GM19035 (cell line): ENCODE data around the gene NELL1.

Source experiments
- ATAC-seq: cut with Tn5 transposase; IDR thresholded peaks from one replicate; pipeline ENCODE4 v1.9.1; 2021; ENCODE audit not compliant: unreplicated experiment

NELL1 gene

GRCh38 chr11:20661850-20662249 is 7.5 kb upstream of the NELL1 start:
- no peak for ATAC-seq

DNA sequence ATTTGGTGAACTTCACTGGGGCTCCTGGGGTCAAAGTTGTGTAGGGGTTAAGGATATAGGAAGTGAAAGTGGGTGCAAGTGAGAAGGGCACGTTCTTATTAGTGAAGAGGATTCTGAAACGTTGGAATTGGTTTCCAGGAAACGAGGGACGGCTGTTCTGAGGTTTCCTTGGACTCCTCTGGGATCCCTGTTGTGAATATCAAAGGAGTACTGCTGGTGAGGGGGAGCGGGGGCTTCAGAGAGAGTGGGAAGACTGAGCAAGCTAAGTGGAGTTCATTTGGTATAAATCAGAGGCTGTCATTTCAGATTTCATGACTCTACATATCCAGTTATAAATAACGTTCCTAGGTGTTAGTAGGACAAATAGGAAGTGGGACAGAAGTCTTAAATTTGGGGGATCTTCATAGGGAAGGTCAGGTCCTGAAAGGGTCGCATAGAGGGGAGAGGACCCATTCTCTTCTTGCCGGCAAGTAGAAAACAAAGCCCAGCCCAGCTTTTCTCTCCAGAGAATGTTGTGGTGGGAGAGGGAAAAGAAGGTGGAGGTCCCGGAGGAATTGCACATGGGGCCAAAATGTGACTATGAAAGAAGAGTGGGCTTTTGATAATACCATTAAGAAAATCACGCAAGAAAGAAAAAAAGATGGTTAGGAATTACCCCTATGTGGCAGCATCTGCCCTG is 1.1 kb upstream of the NELL1 start:
- ATAC-seq = no peak

DNA sequence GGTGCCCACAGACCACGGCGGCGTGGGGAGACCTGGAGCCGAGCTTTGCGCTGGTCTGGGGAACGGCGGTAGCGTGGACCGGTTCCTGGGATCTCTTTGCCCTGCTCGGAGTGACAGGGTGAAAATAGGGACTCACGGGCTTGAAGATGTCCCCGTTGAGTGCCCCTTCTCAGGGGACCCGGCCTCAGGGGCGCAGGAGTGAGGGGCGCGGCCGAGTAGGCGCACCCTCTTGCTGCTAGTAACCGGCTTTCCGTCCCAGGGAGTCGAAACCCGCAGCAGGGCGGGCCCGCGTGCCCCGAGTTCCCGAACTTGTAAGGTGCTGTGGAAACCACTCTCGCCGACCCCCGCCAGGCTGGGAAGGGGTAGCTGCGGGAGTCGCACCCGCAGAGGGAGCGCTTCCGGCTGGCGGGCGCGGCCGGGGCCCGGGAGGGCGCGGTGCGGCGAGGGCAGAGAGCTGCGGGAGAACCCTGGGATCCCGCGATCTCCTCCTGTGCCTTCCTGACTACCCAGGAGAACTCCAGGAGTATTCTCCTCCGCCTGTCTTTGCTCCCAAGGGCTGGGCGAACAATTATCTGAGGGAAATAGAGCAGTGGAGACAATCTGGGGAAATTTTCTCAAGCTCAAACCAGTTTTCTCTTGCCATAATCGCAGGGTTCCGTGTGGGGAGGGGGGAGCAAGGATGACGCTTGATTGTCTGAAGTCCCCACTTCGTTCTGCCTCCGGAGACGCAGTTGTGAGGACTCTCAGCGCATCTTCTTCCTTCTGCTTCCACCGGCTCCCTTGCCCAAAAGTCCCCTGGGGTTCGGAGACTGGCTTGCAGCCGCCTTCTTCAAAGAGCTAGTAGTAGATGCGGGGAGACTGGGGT is 666 bp downstream of the NELL1 start:
- ATAC-seq = no peak

DNA sequence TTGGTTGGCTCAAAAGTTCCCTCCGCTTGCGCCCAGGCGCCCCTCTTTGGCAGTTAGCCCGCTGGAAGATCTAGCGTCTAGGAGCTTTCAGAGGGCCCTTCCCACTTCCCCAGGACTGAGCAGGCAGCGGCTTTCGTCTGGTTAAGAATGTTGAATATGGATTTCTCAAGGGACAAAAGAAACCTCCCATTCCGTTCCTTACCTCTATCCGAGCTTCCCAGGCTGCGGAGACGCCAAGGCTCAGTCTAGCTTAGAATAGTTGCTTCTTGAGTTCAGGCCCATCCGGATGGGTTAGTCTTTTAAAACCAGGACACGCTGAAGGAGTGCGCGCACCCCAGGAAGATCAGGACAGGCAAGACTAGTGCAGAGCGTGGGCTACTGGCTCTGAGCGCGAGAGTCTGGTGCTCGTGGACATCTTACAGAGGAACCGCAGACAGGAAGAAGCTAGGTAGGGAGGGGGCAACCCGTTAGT is 1.6 kb downstream of the NELL1 start:
- ATAC-seq = no peak

GRCh38 chr11:20671856-20672546 is 2.6 kb downstream of the NELL1 start:
- ATAC-seq = peak; percentile 50

DNA sequence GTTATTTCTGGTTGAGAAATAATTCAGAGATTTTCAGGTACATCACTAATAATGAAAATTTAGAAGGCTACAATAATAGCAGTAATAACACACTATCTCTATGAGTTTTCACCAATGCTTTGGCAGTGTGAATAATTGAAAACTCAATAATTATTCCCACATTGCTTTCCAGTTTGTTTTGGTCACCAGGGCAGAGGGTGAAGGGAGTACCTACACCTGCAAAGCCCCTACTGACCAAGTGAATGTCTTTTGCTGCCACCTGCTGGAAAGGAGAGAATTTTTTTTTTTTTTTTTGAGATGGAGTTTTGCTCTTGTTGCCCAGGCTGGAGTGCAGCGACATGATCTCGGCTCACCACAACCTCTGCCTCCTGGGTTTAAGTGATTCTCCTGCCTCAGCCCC is 3.2 kb downstream of the NELL1 start:
- ATAC-seq = no peak

GRCh38 chr11:20676658-20677057 is 7.3 kb downstream of the NELL1 start:
- no peak for ATAC-seq

DNA sequence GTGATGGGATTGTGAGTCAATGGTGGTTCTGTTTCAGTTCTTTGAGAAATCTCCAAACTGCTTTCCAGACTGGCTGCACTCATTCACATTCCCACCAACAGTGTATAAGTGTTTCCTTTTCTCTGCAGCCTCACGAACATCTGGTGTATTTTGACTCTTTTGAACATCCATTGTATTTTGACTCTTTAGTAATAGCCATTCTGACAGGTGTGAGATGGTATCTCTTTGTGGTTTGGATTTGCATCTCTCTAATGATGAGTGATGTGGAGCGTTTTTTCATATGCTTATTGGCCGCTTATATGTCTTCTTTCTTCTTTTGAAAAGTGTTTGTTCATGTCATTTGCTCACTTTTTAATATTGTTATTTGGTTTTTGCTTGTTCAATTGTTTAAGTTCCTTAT is 19.4 kb downstream of the NELL1 start:
- no peak for ATAC-seq

DNA sequence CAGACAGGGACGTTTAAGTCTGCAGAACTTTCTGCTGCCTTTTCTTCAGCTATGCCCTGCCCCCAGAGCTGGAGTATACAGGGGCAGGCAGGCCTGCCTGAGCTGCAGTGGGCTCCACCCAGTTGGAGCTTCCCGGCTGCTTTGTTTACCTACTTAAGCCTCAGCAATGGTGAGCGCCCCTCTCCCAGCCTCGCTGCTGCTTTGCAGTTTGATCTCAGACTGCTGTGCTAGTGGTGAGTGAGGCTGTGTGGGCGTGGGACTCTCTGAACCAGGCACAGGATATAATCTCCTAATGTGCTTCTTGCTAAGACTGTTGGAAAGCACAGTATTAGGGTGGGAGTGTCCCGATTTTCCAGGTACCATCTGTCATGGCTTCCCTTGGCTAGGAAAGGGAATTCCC is 38.5 kb downstream of the NELL1 start:
- no peak for ATAC-seq

DNA sequence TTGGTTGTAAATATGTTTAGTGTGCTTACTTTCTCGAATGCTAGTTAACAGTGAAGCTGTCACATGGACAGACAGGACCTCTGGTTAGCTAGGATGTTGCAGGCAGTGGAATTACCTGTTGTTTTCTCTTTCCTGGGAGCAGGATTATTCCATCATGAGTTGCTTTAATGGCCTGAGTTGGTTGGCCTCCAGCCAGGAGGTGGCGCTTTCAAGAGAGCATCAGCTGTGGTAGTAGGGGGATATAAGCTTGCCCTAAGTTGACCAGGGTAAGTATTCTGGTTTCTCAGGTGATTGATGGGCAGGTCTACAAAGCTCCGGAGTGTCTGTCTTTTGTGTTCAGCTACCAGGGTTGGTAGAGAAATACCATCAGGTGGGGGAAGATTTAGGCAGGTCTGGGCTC is 43.5 kb downstream of the NELL1 start:
- no peak for ATAC-seq

- no peak for ATAC-seq
Measured at GRCh38 chr11:20715464-20715863, 46.1 kb downstream of the NELL1 start.

- no peak for ATAC-seq
Measured at GRCh38 chr11:20715931-20716330, 46.5 kb downstream of the NELL1 start.

DNA sequence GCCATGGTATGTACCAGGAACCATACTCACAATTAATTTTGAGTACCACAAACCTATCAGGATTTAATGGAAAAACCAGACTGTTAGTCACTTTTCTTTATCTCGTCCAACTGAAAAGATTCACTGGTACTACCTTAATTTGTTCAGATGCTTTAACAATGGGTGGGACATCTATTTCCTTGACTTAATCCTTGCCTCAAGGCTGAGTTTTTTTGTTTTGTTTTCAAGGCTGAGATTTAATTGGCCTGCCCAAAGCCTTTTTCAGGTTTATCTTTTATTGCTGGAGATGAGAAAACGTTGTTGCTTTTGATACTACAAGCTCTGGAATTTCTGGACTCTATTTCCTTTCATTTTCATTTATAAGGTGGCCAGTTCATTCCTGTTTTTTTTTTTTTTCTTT is 50.4 kb downstream of the NELL1 start:
- ATAC-seq = no peak

DNA sequence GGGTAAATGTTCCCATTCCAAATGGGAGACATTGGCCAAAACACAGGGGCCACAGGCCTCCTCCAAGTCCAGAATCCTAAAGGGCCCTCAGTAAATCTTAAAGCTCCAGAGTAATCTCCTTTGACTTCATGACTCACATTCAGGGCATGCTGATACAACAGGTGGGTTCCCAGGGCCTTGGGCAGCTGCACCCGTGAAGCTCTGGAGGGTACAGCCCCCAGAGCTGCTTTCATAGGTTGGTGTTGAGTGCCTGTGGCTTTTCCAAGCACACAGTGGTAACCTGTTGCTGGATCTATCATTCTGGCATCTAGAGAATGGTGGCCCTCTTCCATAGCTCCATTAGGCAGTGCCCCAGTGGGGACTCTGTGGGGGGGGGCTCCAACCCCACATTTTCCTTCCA is 54.0 kb downstream of the NELL1 start:
- ATAC-seq = no peak

- ATAC-seq = no peak
Measured at GRCh38 chr11:20729597-20730105, 60.3 kb downstream of the NELL1 start.

- ATAC-seq = no peak
Measured at GRCh38 chr11:20731676-20732215, 62.4 kb downstream of the NELL1 start.

- no peak for ATAC-seq
Measured at GRCh38 chr11:20739107-20739506, 69.7 kb downstream of the NELL1 start.

DNA sequence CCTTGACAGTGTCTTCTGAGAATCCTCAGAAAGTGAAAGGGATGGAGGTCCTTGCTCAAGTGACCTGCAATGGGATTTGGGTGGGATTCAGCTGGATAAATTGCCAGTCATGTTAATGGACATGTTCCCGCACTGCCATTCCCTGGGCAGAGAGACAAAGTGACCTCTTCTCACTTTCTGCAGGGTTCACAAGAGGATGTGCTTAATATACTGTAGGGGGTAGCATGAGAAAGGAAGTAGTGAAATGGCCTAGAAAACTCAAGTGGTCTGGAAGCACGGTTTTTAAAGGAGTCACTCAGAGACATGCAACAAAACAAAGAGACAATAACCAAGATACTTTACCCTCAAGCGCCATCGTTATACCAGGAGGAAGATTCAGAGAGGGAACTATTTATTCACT is 70.2 kb downstream of the NELL1 start:
- ATAC-seq = no peak

DNA sequence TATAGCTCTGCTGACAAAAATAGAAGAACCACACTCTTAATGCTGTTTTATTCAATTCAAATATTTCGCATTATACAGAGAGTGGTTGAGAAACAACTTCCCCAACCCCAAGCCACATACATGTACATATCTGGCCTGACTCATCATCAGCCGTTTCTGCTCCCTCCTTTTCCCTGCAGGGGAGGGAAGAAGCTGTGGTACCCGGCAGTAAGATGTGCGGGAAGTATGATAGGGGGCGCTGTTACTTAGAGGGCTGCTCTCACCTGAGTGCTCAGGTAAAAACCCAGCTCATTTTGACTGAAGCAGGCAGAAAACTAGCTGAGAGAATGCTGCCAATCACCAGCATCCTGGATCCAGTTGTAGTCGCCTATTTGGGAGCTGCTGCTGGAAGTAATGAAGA is 85.5 kb downstream of the NELL1 start:
- no peak for ATAC-seq

DNA sequence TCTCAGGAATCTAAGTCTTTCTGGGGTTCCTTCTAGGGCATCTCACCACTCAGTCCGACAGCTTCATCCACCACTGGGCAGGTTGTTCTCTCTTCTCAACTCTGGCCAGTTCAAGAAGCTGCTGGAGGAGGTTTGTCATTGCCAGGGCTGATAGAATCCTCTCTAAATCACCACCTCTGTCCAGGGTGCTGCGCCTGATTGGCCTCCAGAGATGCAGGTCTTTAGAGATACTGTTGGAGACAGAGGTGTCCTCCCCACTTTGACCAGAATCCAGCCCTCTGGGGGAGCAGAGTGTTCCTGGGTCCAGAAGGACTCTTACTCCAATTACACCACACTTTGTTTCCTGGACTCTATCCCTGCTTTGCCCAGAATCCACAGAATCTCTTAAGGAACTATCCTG is 90.2 kb downstream of the NELL1 start:
- ATAC-seq = no peak

DNA sequence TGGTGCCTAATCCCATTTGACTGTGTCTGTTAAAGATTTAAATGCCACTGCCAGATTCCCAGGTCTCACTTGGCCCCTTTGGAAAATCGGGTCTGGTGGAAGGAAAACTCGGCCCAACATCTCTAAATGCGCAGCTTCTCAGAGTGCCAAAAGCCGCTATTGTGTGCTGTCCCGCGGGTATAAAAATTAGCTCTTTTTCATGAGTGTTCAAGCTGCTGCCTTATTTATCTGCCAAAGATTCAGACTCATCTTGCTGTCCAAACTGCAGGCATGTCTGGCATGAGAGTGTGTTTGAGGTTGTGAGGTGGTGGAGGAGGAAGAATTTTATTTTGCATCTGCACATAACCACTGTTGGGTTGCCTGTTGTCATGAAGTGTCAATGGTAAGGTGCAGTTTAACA is 91.4 kb downstream of the NELL1 start:
- no peak for ATAC-seq
